GM21576 (cell line): ENCODE data around the gene NFIC.
"Not testable (repeated sequence)": the region's sequence is repeated elsewhere in the genome, so short reads cannot be mapped to it uniquely, and the experiment has no call there.

Source experiments
- ATAC-seq: cut with Tn5 transposase; IDR thresholded peaks from one replicate; pipeline ENCODE4 v1.9.1; 2021; ENCODE audit warnings: mild to moderate bottlenecking, moderate library complexity; ENCODE audit not compliant: unreplicated experiment

NFIC gene

GRCh38 chr19:3448616-3449334 lies 82.4 kb downstream of the NFIC start:
- no peak for ATAC-seq

- ATAC-seq = no peak
Observed at GRCh38 chr19:3450796-3451411, 84.5 kb downstream of the NFIC start.

GRCh38 chr19:3451451-3451866 lies 85.1 kb downstream of the NFIC start:
- no peak for ATAC-seq

GRCh38 chr19:3452171-3452941 lies 86.0 kb downstream of the NFIC start:
- ATAC-seq = no peak

GRCh38 chr19:3452942-3453214 lies 86.5 kb downstream of the NFIC start:
- ATAC-seq = not testable (repeated sequence)

GRCh38 chr19:3453840-3454239 lies 87.5 kb downstream of the NFIC start:
- no peak for ATAC-seq

GRCh38 chr19:3454656-3455392 lies 88.4 kb downstream of the NFIC start:
- ATAC-seq = no peak

GRCh38 chr19:3455393-3455955 lies 89.1 kb downstream of the NFIC start:
- no peak for ATAC-seq

- ATAC-seq = no peak
Observed at GRCh38 chr19:3455960-3456601, 89.7 kb downstream of the NFIC start.

GRCh38 chr19:3456925-3457527 lies 90.6 kb downstream of the NFIC start:
- ATAC-seq = no peak

GRCh38 chr19:3457528-3458228 lies 91.3 kb downstream of the NFIC start:
- no peak for ATAC-seq

GRCh38 chr19:3458229-3459088 lies 92.1 kb downstream of the NFIC start:
- ATAC-seq = no peak

GRCh38 chr19:3459089-3459881 lies 92.9 kb downstream of the NFIC start:
- ATAC-seq = no peak

GRCh38 chr19:3459965-3460582 lies 93.7 kb downstream of the NFIC start:
- no peak for ATAC-seq

GRCh38 chr19:3462991-3463713 lies 96.8 kb downstream of the NFIC start:
- no peak for ATAC-seq

- no peak for ATAC-seq
Observed at GRCh38 chr19:3463714-3464586, 97.6 kb downstream of the NFIC start.
